Osteocyte (in vitro differentiated cells): ENCODE measurements around the gene CCDC51. TPM values are rescaled to one million over a fixed set of nuclear protein-coding genes. Genes with fewer than 3 reads are reported as not detected.

Source experiments
- DNase-seq: peaks from one replicate; pipeline ENCODE4 v3.0.0; 2021; ENCODE audit warnings: mixed read lengths; ENCODE audit not compliant: unreplicated experiment; ENCODE audit errors: extremely low spot score
- H3K27ac Mint-ChIP-seq: one replicate; pipeline ENCODE4 v1.8.0; 2021; ENCODE audit warnings: mild to moderate bottlenecking, mixed read lengths; ENCODE audit not compliant: unreplicated experiment
- H3K27me3 Mint-ChIP-seq: one replicate; pipeline ENCODE4 v1.8.0; 2021; ENCODE audit warnings: mixed read lengths; ENCODE audit not compliant: unreplicated experiment
- H3K36me3 Mint-ChIP-seq: one replicate; pipeline ENCODE4 v1.8.0; 2021; ENCODE audit warnings: mixed read lengths; ENCODE audit not compliant: unreplicated experiment
- H3K4me1 Mint-ChIP-seq: one replicate; pipeline ENCODE4 v1.8.0; 2021; ENCODE audit warnings: mixed read lengths; ENCODE audit not compliant: unreplicated experiment
- H3K4me3 Mint-ChIP-seq: one replicate; pipeline ENCODE4 v1.8.0; 2021; ENCODE audit warnings: mild to moderate bottlenecking, moderate library complexity, mixed read lengths; ENCODE audit not compliant: unreplicated experiment
- H3K9me3 Mint-ChIP-seq: one replicate; pipeline ENCODE4 v1.8.0; 2021; ENCODE audit warnings: mixed read lengths; ENCODE audit not compliant: unreplicated experiment
- CTCF ChIP-seq: fragments of 200-600 bp; sonication (generic); IDR thresholded peaks from 2 replicates; pipeline ENCODE4 v1.5.0; 2021; ENCODE audit warnings: antibody characterized with exemption, mild to moderate bottlenecking, moderate library complexity
- total RNA-seq: library from RNA; stranded (reverse); gene quantifications from 2 replicates; pipeline ENCODE4 v1.2.1, GENCODE V29; 2021

CCDC51 gene
- total RNA-seq, 1 donor from 2014 or later: 11.3 TPM

- no peak for TF ChIP-seq CTCF
- peaks cover 43% of the 10 kb centered on the region for H3K4me1 Mint-ChIP-seq
- peaks cover 10% of the 10 kb centered on the region for H3K36me3 Mint-ChIP-seq
- no peak for DNase-seq
- peak overlapping the region; percentile 100 for H3K27ac Mint-ChIP-seq
- H3K9me3 Mint-ChIP-seq: no peaks in the 10 kb centered on the region
- no peaks in the 10 kb centered on the region for H3K27me3 Mint-ChIP-seq
- H3K4me3 Mint-ChIP-seq: no peak overlapping the region
These were observed 28.4 kb upstream of the CCDC51 start for GRCh38 chr3:48468329-48468731.

GRCh38 chr3:48467473-48468267, 27.8 kb upstream of the CCDC51 start:
- H3K36me3 Mint-ChIP-seq: peaks cover 10% of the 10 kb centered on the region
- no peaks in the 10 kb centered on the region for H3K27me3 Mint-ChIP-seq
- no peak for DNase-seq
- peak overlapping the region; percentile 100 for H3K27ac Mint-ChIP-seq
- H3K9me3 Mint-ChIP-seq: no peaks in the 10 kb centered on the region
- H3K4me1 Mint-ChIP-seq: peaks cover 38% of the 10 kb centered on the region
- TF ChIP-seq CTCF: no peak
- H3K4me3 Mint-ChIP-seq: no peak overlapping the region

GRCh38 chr3:48467110-48467454, 27.2 kb upstream of the CCDC51 start:
- H3K36me3 Mint-ChIP-seq: peaks cover 10% of the 10 kb centered on the region
- peak overlapping the region; percentile 70 for H3K4me3 Mint-ChIP-seq
- no peak for TF ChIP-seq CTCF
- no peaks in the 10 kb centered on the region for H3K9me3 Mint-ChIP-seq
- H3K27me3 Mint-ChIP-seq: no peaks in the 10 kb centered on the region
- DNase-seq: no peak
- H3K4me1 Mint-ChIP-seq: peaks cover 37% of the 10 kb centered on the region
- peak overlapping the region; percentile 100 for H3K27ac Mint-ChIP-seq

GRCh38 chr3:48466386-48467109, 26.6 kb upstream of the CCDC51 start:
- Mint-ChIP-seq H3K36me3 (peaks cover 10% of the 10 kb centered on the region), H3K4me1 (peaks cover 33% of the 10 kb centered on the region), H3K9me3 (no peaks in the 10 kb centered on the region), H3K27me3 (no peaks in the 10 kb centered on the region), H3K27ac (peak overlapping the region; percentile 100), H3K4me3 (peak overlapping the region; percentile 70)
- no peak for TF ChIP-seq CTCF
- DNase-seq: no peak
